ENCODE data around the gene CFAP61. TPM values are rescaled to one million over a fixed set of nuclear protein-coding genes. Genes with fewer than 3 reads are reported as not detected.

Gene CFAP61
- total RNA-seq, 1 donor from 2014 or later = 0.26 TPM

DNA sequence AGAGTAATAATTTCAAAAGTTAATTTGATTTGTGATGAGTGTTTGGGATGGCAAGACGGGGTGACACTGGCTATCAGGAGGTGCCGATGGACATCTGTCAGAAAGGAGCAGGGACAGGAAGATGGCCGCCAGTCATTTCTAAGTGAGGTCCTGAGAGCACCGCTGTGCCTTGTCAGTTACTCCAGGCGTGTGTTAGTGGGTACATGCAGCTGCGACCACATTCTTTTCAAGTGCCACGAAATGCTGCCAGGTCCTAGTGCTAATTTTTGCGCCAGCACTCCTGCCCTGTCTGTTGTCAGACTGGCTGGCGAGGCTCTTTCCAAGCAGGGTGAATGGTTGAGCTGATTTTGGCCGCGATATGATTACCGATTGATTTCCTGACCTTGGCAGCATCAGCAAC lies 251.0 kb downstream of the CFAP61 start:
- FAIRE-seq (no peak), DNase-seq (ENCODE audit: low read depth) (no peak)
- Histone ChIP-seq H3K4me3 (ENCODE audit: low read depth, low read length) (no peak overlapping the region), H3K36me3 (ENCODE audit: control insufficient read depth, insufficient read depth, low read length) (no peaks in the 10 kb centered on the region), H3K27me3 (ENCODE audit: control insufficient read depth, insufficient read depth, low read length) (no peaks in the 10 kb centered on the region)
- TF ChIP-seq CTCF (IDR thresholded peaks at IDR 0.05; ENCODE audit: insufficient read depth, low read length, severe bottlenecking) = no peak

DNA sequence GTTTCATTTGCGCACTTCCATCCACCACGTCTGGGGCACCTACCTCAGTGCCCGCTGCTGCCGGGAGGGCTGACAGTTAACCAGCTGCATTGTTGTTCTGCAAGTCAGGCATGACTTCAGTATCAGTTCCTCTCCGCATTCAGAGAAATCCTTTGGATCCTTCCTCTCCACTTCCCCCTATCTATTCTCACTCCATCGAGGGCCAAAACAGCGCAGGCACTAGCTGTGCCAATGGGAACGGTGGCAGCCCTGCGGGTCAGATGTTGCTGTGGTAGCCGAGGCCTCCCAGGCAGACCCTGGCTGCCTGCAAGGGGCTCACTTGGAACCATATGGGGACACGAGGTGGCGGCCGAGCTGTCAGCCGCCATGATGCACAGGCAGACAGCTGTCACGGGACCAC lies 251.4 kb downstream of the CFAP61 start:
- DNase-seq (ENCODE audit: low read depth) (no peak), FAIRE-seq (no peak)
- Histone ChIP-seq H3K27me3 (ENCODE audit: control insufficient read depth, insufficient read depth, low read length) (no peaks in the 10 kb centered on the region), H3K36me3 (ENCODE audit: control insufficient read depth, insufficient read depth, low read length) (no peaks in the 10 kb centered on the region), H3K4me3 (ENCODE audit: low read depth, low read length) (no peak overlapping the region)
- no peak for TF ChIP-seq CTCF (IDR thresholded peaks at IDR 0.05; ENCODE audit: insufficient read depth, low read length, severe bottlenecking)

DNA sequence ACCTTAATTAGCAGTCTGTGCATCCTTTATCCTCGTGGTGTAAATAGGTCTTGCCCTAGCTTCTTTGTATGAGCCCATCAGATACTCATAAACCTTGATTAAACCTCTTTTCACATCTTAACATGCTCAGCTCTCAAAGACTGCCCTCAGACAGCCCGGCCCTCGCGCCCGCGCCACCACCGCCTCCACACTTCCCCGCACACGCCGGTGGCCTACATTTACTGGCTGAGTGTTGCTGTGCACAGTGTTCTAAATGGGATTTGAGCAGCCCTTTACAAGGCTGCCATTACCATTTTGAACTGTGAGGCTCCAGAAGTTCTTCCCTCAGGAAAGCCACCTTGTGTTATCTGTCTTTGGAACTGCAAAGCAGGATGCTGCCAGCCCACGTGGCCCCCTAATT lies 252.6 kb downstream of the CFAP61 start:
- no peak for FAIRE-seq
- no peak for TF ChIP-seq CTCF (IDR thresholded peaks at IDR 0.05; ENCODE audit: insufficient read depth, low read length, severe bottlenecking)
- Histone ChIP-seq H3K4me3 (ENCODE audit: low read depth, low read length) (no peak overlapping the region), H3K27me3 (ENCODE audit: control insufficient read depth, insufficient read depth, low read length) (no peaks in the 10 kb centered on the region), H3K36me3 (ENCODE audit: control insufficient read depth, insufficient read depth, low read length) (no peaks in the 10 kb centered on the region)
- no peak for DNase-seq (ENCODE audit: low read depth)

DNA sequence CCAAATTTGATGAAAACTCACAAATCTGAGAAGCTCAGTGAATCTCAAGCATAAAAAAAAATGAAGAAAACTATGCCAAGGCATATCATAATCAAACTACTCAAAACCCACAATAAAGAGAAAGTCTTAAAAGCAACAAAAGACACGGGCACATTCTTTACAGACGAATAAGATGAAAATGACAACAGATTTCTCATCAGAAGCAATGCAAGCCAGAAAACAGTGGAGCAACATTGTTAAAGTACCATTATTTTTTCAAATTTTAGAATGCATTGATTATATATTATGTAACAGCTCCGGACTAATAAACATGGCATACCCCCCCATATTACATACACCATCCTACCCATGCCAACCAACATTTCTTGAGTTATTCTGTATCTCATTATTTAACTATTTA lies 260.2 kb downstream of the CFAP61 start:
- FAIRE-seq (no peak), DNase-seq (ENCODE audit: low read depth) (no peak)
- Histone ChIP-seq H3K27me3 (ENCODE audit: control insufficient read depth, insufficient read depth, low read length) (no peaks in the 10 kb centered on the region), H3K36me3 (ENCODE audit: control insufficient read depth, insufficient read depth, low read length) (no peaks in the 10 kb centered on the region), H3K4me3 (ENCODE audit: low read depth, low read length) (no peak overlapping the region)
- no peak for TF ChIP-seq CTCF (IDR thresholded peaks at IDR 0.05; ENCODE audit: insufficient read depth, low read length, severe bottlenecking)

GRCh38 chr20:20317195-20317594 lies 264.9 kb downstream of the CFAP61 start:
- Histone ChIP-seq H3K36me3 (ENCODE audit: control insufficient read depth, insufficient read depth, low read length) (no peaks in the 10 kb centered on the region), H3K4me3 (ENCODE audit: low read depth, low read length) (no peak overlapping the region), H3K27me3 (ENCODE audit: control insufficient read depth, insufficient read depth, low read length) (no peaks in the 10 kb centered on the region)
- no peak for TF ChIP-seq CTCF (IDR thresholded peaks at IDR 0.05; ENCODE audit: insufficient read depth, low read length, severe bottlenecking)
- DNase-seq (ENCODE audit: low read depth) = no peak
- no peak for FAIRE-seq

- no peaks in the 10 kb centered on the region for H3K36me3 ChIP-seq (ENCODE audit: control insufficient read depth, insufficient read depth, low read length)
- FAIRE-seq (no peak), DNase-seq (ENCODE audit: low read depth) (no peak)
- no peak for TF ChIP-seq CTCF (IDR thresholded peaks at IDR 0.05; ENCODE audit: insufficient read depth, low read length, severe bottlenecking)
- H3K27me3 ChIP-seq (ENCODE audit: control insufficient read depth, insufficient read depth, low read length) = no peaks in the 10 kb centered on the region
- no peak overlapping the region for H3K4me3 ChIP-seq (ENCODE audit: low read depth, low read length)
These were observed 265.5 kb downstream of the CFAP61 start for GRCh38 chr20:20317621-20318364.

Measured in bronchial epithelial cell (primary cell).